Measurements from ENCODE around the gene MCFD2. TPM values are rescaled to one million over a fixed set of nuclear protein-coding genes. Genes with fewer than 3 reads are reported as not detected.
A peak's percentile ranks its signal among the peaks of the same experiment; 100 is the strongest.

MCFD2 gene
- total and polyA plus RNA-seq, 3 experiments from 2014 or later, result 22.7 to 40.0 (median 37.2) TPM

- no peaks in the 10 kb centered on the region for H3K27me3 ChIP-seq (ENCODE audit: insufficient read depth, low read length, poor library complexity, severe bottlenecking)
- H3K27ac Mint-ChIP-seq, result peak overlapping the region; percentile 98 to 100 (median 100)
- peaks cover 54 to 80% (median 72%) of the 10 kb centered on the region in 3 donors for H3K4me1 Mint-ChIP-seq
- peaks cover 47% of the 10 kb centered on the region for H3K4me1 ChIP-seq (ENCODE audit: insufficient read depth, low read length)
- peak overlapping the region; percentile 97 to 100 (median 99) for H3K4me3 Mint-ChIP-seq
- peak overlapping the region; percentile 96 for H3K27ac ChIP-seq (ENCODE audit: low read depth, low read length)
- H3K36me3 ChIP-seq (ENCODE audit: insufficient read depth, low read length), result no peaks in the 10 kb centered on the region
- ChIA-PET CTCF (interaction anchor here (0.6 kb wide), 1 partner anchor 20 kb away, joined by 3 read pairs; no protein-coding TSS in a partner anchor), POLR2A (interaction anchor here (0.6 kb wide), 2 partner anchors 13 to 931 kb away, joined by 3 to 6 read pairs; no protein-coding TSS in a partner anchor)
- peaks cover 0 to 32% (median 4%) of the 10 kb centered on the region in 3 donors for H3K36me3 Mint-ChIP-seq
- peaks cover 0 to 1% of the 10 kb centered on the region in 2 donors for H3K27me3 Mint-ChIP-seq
- H3K9me3 Mint-ChIP-seq, result no peaks in the 10 kb centered on the region
- peak; percentile 39 to 77 (median 74) for DNase-seq
- H3K9me3 ChIP-seq (ENCODE audit: low read length), result no peaks in the 10 kb centered on the region
- H3K4me3 ChIP-seq (ENCODE audit: low read length), result peak overlapping the region; percentile 96
These were observed 28.5 kb upstream of the MCFD2 start for GRCh38 chr2:46943881-46944798.

GRCh38 chr2:46942891-46943626 is 27.5 kb upstream of the MCFD2 start:
- Histone ChIP-seq H3K4me1 (ENCODE audit: insufficient read depth, low read length) (peaks cover 47% of the 10 kb centered on the region), H3K9me3 (ENCODE audit: low read length) (no peaks in the 10 kb centered on the region), H3K27me3 (ENCODE audit: insufficient read depth, low read length, poor library complexity, severe bottlenecking) (no peaks in the 10 kb centered on the region), H3K27ac (ENCODE audit: low read depth, low read length) (peak overlapping the region; percentile 96), H3K4me3 (ENCODE audit: low read length) (peak overlapping the region; percentile 96), H3K36me3 (ENCODE audit: insufficient read depth, low read length) (no peaks in the 10 kb centered on the region)
- DNase-seq, result no peak
- peak overlapping the region; percentile 98 to 100 (median 100) for H3K27ac Mint-ChIP-seq
- H3K9me3 Mint-ChIP-seq, result no peaks in the 10 kb centered on the region
- peaks cover 0 to 26% (median 4%) of the 10 kb centered on the region in 3 donors for H3K36me3 Mint-ChIP-seq
- H3K27me3 Mint-ChIP-seq, result peaks cover 0 to 1% of the 10 kb centered on the region in 2 donors
- peak overlapping the region; percentile 97 to 100 (median 99) for H3K4me3 Mint-ChIP-seq
- H3K4me1 Mint-ChIP-seq, result peaks cover 49 to 74% (median 67%) of the 10 kb centered on the region in 3 donors
- POLR2A ChIA-PET, result no interaction called here
- CTCF ChIA-PET, result interaction anchor here (0.6 to 1.3 kb wide), 2 partner anchors 8 to 489 kb away, joined by 3 to 7 read pairs; no protein-coding TSS in a partner anchor

GRCh38 chr2:46942143-46942526 is 26.5 kb upstream of the MCFD2 start:
- Mint-ChIP-seq H3K36me3 (peaks cover 0 to 25% (median 6%) of the 10 kb centered on the region in 3 donors), H3K4me1 (peaks cover 49 to 73% (median 69%) of the 10 kb centered on the region in 3 donors), H3K27ac (peak overlapping the region; percentile 98 to 100 (median 100)), H3K4me3 (peak overlapping the region; percentile 97 to 100 (median 99)), H3K27me3 (peaks cover 0 to 1% of the 10 kb centered on the region in 2 donors), H3K9me3 (no peaks in the 10 kb centered on the region)
- H3K36me3 ChIP-seq (ENCODE audit: insufficient read depth, low read length), result no peaks in the 10 kb centered on the region
- peak overlapping the region; percentile 96 for H3K27ac ChIP-seq (ENCODE audit: low read depth, low read length)
- ChIA-PET CTCF (interaction anchor here (0.6 to 1.3 kb wide), 2 partner anchors 9 to 490 kb away, joined by 3 to 7 read pairs; no protein-coding TSS in a partner anchor), POLR2A (no interaction called here)
- peaks cover 47% of the 10 kb centered on the region for H3K4me1 ChIP-seq (ENCODE audit: insufficient read depth, low read length)
- peak overlapping the region; percentile 96 for H3K4me3 ChIP-seq (ENCODE audit: low read length)
- peak; percentile 65 to 84 (median 71) for DNase-seq
- H3K27me3 ChIP-seq (ENCODE audit: insufficient read depth, low read length, poor library complexity, severe bottlenecking), result no peaks in the 10 kb centered on the region
- no peaks in the 10 kb centered on the region for H3K9me3 ChIP-seq (ENCODE audit: low read length)

- Mint-ChIP-seq H3K27ac (peak overlapping the region; percentile 66 to 96 (median 92)), H3K36me3 (peaks cover 0 to 15% (median 5%) of the 10 kb centered on the region in 3 donors), H3K4me1 (peaks cover 37 to 57% (median 55%) of the 10 kb centered on the region in 3 donors), H3K4me3 (peak overlapping the region; percentile 87 to 97 (median 92)), H3K27me3 (peaks cover 0 to 1% of the 10 kb centered on the region in 2 donors), H3K9me3 (no peaks in the 10 kb centered on the region)
- DNase-seq, result no peak
- H3K36me3 ChIP-seq (ENCODE audit: insufficient read depth, low read length), result no peaks in the 10 kb centered on the region
- H3K4me1 ChIP-seq (ENCODE audit: insufficient read depth, low read length), result peaks cover 34% of the 10 kb centered on the region
- peak overlapping the region; percentile 41 for H3K27ac ChIP-seq (ENCODE audit: low read depth, low read length)
- POLR2A ChIA-PET, result no interaction called here
- no peaks in the 10 kb centered on the region for H3K27me3 ChIP-seq (ENCODE audit: insufficient read depth, low read length, poor library complexity, severe bottlenecking)
- CTCF ChIA-PET, result interaction anchor here (1.5 to 1.7 kb wide), 2 partner anchors 12 to 17 kb away, joined by 4 to 5 read pairs; no protein-coding TSS in a partner anchor
- H3K4me3 ChIP-seq (ENCODE audit: low read length), result no peak overlapping the region
- no peaks in the 10 kb centered on the region for H3K9me3 ChIP-seq (ENCODE audit: low read length)
These were observed 24.2 kb upstream of the MCFD2 start for GRCh38 chr2:46939626-46940359.

GRCh38 chr2:46937471-46937901 is 21.9 kb upstream of the MCFD2 start:
- Mint-ChIP-seq H3K27me3 (peaks cover 0 to 1% of the 10 kb centered on the region in 2 donors), H3K27ac (peak overlapping the region in 7 of 8 donors; percentile 5 to 82 (median 51)), H3K36me3 (peaks cover 0 to 15% (median 5%) of the 10 kb centered on the region in 3 donors), H3K9me3 (no peaks in the 10 kb centered on the region), H3K4me3 (peak overlapping the region in 2 of 7 donors; percentile 49 to 51), H3K4me1 (peaks cover 17 to 38% (median 36%) of the 10 kb centered on the region in 3 donors)
- H3K27me3 ChIP-seq (ENCODE audit: insufficient read depth, low read length, poor library complexity, severe bottlenecking), result no peaks in the 10 kb centered on the region
- POLR2A ChIA-PET, result no interaction called here
- no peaks in the 10 kb centered on the region for H3K36me3 ChIP-seq (ENCODE audit: insufficient read depth, low read length)
- peaks cover 11% of the 10 kb centered on the region for H3K4me1 ChIP-seq (ENCODE audit: insufficient read depth, low read length)
- no peaks in the 10 kb centered on the region for H3K9me3 ChIP-seq (ENCODE audit: low read length)
- CTCF ChIA-PET, result interaction anchor here (1.0 to 1.3 kb wide), 3 partner anchors 10 to 45 kb away, joined by 4 read pairs; no protein-coding TSS in a partner anchor
- DNase-seq, result no peak
- H3K27ac ChIP-seq (ENCODE audit: low read depth, low read length), result no peak overlapping the region
- H3K4me3 ChIP-seq (ENCODE audit: low read length), result no peak overlapping the region

GRCh38 chr2:46936566-46936965 is 21.0 kb upstream of the MCFD2 start:
- POLR2A ChIA-PET, result no interaction called here

GRCh38 chr2:46935071-46935470 is 19.5 kb upstream of the MCFD2 start:
- POLR2A ChIA-PET, result no interaction called here
- Histone ChIP-seq H3K36me3 (ENCODE audit: insufficient read depth, low read length) (no peaks in the 10 kb centered on the region), H3K27me3 (ENCODE audit: insufficient read depth, low read length, poor library complexity, severe bottlenecking) (no peaks in the 10 kb centered on the region), H3K4me1 (ENCODE audit: insufficient read depth, low read length) (peaks cover 5% of the 10 kb centered on the region), H3K9me3 (ENCODE audit: low read length) (no peaks in the 10 kb centered on the region), H3K27ac (ENCODE audit: low read depth, low read length) (no peak overlapping the region), H3K4me3 (ENCODE audit: low read length) (no peak overlapping the region)
- Mint-ChIP-seq H3K4me3 (no peak overlapping the region), H3K27me3 (no peaks in the 10 kb centered on the region), H3K36me3 (peaks cover 0 to 6% (median 3%) of the 10 kb centered on the region in 3 donors), H3K4me1 (peaks cover 6 to 26% (median 24%) of the 10 kb centered on the region in 3 donors), H3K27ac (no peak overlapping the region), H3K9me3 (no peaks in the 10 kb centered on the region)
- CTCF ChIA-PET, result interaction anchor here (0.8 to 1.4 kb wide), 3 partner anchors 10 to 55 kb away, joined by 3 to 5 read pairs (median 3); no protein-coding TSS in a partner anchor
- DNase-seq, result no peak

More at GRCh38 chr2:46936566-46936965, 21.0 kb upstream of the MCFD2 start:
- Histone ChIP-seq H3K9me3 (ENCODE audit: low read length) (no peaks in the 10 kb centered on the region), H3K27me3 (ENCODE audit: insufficient read depth, low read length, poor library complexity, severe bottlenecking) (no peaks in the 10 kb centered on the region), H3K36me3 (ENCODE audit: insufficient read depth, low read length) (no peaks in the 10 kb centered on the region), H3K27ac (ENCODE audit: low read depth, low read length) (no peak overlapping the region), H3K4me3 (ENCODE audit: low read length) (no peak overlapping the region), H3K4me1 (ENCODE audit: insufficient read depth, low read length) (peaks cover 10% of the 10 kb centered on the region)
- Mint-ChIP-seq H3K27ac (peak overlapping the region in 3 of 8 donors; percentile 11 to 78 (median 51)), H3K9me3 (no peaks in the 10 kb centered on the region), H3K27me3 (peaks cover 0 to under 1% of the 10 kb centered on the region in 2 donors), H3K36me3 (peaks cover 0 to 8% (median 5%) of the 10 kb centered on the region in 3 donors), H3K4me3 (peak overlapping the region in 1 of 7 donors; percentile 0), H3K4me1 (peaks cover 10 to 32% (median 29%) of the 10 kb centered on the region in 3 donors)
- DNase-seq, result no peak
- CTCF ChIA-PET, result interaction anchor here (1.0 to 1.1 kb wide), 2 partner anchors 9 to 46 kb away, joined by 4 read pairs; no protein-coding TSS in a partner anchor

Measured in CD8-positive, alpha-beta memory T cell (primary cell).